GM12892 (cell line): ENCODE data around the gene PCDHGA1.

Experiments
- DNase-seq: peaks from one replicate; pipeline ENCODE4 v3.0.0; 2011; ENCODE audit not compliant: insufficient read length
- FAIRE-seq: peaks from 2 replicates; lab custom pipeline; 2011; peaks lifted over from hg19 to GRCh38; lab: Jason Lieb, UNC
- POLR2A ChIP-seq: IDR thresholded peaks from 2 replicates; pipeline ENCODE4 v1.6.1; 2011; ENCODE audit warnings: low read depth, low read length, control low read depth
- POLR2AphosphoS5 ChIP-seq: IDR thresholded peaks from 2 replicates; pipeline ENCODE4 v1.6.1; 2011; ENCODE audit warnings: low read depth, low read length, control low read depth
- TAF1 ChIP-seq: IDR thresholded peaks from 2 replicates; pipeline ENCODE4 v1.6.1; 2011; ENCODE audit warnings: low read depth, mild to moderate bottlenecking, control low read depth, low read length, borderline replicate concordance

The PCDHGA1 gene

DNA sequence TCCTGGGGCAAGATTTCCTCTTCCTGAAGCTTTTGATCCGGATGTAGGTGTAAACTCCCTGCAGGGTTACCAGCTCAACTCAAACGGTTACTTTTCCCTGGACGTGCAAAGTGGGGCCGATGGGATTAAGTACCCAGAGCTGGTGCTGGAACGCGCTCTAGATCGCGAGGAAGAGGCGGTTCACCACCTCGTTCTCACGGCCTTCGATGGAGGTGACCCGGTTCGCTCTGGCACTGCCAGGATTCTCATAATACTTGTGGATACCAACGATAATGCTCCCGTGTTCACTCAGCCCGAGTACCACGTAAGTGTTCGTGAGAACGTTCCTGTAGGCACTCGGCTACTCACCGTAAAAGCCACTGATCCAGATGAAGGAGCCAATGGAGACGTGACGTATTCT lies 25.3 kb downstream of the PCDHGA1 start:
- DNase-seq (no peak), FAIRE-seq (no peak)
- no peak for TF ChIP-seq POLR2AphosphoS5
- no peak for TF ChIP-seq TAF1
- TF ChIP-seq POLR2A: no peak

DNA sequence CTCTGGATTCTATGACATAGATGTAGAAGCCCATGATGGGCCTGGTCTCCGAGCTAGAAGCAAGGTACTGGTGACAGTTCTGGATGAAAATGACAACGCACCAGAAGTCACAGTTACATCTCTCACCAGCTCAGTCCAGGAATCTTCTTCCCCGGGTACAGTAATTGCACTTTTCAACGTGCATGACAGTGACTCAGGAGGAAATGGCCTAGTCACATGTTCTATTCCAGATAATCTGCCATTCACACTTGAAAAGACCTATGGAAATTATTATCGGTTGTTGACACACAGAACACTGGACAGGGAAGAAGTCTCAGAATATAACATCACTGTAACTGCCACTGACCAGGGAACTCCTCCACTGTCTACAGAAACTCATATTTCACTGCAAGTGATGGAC lies 25.8 kb downstream of the PCDHGA1 start:
- no peak for TF ChIP-seq POLR2A
- no peak for TF ChIP-seq POLR2AphosphoS5
- no peak for TF ChIP-seq TAF1
- no peak for DNase-seq
- no peak for FAIRE-seq

- no peak for FAIRE-seq
- no peak for DNase-seq
- TF ChIP-seq POLR2A (no peak), TAF1 (no peak), POLR2AphosphoS5 (no peak)
Measured at GRCh38 chr5:141356950-141357349, 26.6 kb downstream of the PCDHGA1 start.

DNA sequence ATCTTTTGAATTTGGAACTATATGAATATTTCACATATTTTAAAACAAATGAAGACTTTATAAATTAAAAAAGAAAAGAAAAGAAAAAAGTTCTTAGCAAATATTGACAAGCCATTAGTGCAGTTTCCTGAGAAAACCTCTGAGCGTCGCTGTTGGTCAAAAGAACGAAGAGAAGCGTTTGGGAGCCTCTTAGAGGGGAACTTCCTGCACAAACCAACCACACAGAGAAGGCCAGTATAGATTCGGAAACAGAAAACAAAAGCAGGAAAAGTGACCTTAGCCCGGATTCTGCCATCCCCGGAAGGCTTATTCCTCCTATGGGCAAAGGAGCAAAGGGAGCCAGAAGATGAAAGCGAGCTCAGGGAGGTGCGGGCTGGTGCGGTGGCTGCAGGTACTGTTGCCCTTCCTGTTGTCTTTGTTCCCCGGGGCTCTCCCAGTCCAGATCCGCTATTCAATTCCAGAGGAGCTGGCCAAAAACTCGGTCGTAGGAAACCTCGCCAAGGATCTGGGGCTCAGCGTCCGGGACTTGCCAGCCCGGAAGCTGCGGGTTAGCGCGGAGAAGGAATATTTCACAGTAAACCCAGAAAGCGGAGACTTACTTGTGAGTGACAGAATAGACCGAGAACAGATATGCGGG lies 29.6 kb downstream of the PCDHGA1 start, which contains the start of gene PCDHGB2:
PCDHGB2 (plus strand) TSS at position 205 of the 637 bp plus-strand sequence; CDS start at position 347, 142 bp downstream.
- no peak for FAIRE-seq
- no peak for DNase-seq

DNA sequence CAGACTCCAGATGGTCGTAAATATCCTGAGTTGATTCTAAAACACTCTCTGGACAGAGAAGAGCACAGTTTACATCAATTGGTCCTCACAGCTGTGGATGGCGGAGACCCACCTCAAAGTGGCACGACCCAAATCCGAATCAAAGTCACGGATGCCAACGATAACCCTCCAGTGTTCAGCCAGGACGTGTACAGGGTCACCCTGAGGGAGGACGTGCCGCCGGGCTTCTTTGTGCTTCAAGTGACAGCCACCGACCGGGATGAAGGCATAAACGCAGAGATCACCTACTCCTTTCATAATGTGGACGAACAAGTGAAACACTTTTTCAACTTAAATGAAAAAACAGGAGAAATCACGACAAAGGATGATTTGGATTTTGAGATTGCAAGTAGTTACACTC lies 30.4 kb downstream of the PCDHGA1 start:
- no peak for FAIRE-seq
- TF ChIP-seq TAF1: no peak
- TF ChIP-seq POLR2A: no peak
- TF ChIP-seq POLR2AphosphoS5: no peak
- no peak for DNase-seq

More for the DNA sequence above, 29.6 kb downstream of the PCDHGA1 start, which contains the start of gene PCDHGB2:
- TF ChIP-seq TAF1: no peak

DNA sequence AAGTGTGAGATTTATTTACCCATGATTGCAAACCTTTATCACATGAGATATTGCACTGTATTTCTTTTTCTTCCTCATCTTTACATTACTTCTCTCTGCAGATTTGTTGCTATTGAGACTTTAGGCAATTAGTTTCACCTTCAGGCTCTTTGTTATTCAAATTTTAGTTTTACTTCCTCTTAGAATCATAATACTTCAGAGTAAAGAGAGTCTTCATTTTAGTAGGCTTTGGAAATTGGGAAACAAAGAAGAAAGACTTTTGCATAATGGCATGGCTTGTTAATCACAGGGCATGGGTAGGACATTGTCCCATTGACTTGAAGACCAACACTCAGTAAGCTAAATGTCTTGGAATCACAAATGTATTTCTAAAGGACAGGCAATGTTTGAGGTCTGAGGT lies 32.4 kb downstream of the PCDHGA1 start:
- DNase-seq (no peak), FAIRE-seq (no peak)
- TF ChIP-seq TAF1 (no peak), POLR2AphosphoS5 (no peak), POLR2A (no peak)

DNA sequence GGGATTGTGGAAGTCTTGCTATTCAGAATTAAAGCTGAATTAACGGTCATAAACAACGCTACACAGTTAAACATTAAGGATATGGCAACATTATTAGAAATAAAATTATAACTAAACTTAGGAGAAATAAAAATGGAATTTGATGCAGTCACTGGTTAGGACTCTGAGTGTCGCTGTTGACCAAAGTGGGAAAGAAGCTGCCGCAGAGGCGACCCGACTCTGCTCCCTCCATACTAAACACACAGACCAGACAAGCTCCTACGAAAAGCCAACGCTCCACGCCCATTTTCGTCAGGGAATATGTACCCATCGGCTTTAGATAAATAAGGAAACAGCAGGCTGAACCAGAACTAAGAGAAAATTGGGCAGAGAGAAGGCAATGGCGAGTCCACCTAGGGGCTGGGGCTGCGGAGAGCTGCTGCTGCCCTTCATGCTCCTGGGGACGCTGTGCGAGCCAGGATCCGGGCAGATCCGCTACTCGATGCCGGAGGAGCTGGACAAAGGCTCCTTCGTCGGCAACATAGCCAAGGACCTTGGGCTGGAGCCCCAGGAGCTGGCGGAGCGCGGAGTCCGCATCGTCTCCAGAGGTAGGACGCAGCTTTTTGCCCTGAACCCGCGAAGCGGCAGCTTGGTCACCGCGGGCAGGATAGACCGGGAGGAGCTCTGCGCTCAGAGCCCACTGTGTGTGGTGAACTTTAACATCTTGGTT lies 33.8 kb downstream of the PCDHGA1 start, which contains the start of gene PCDHGA5:
PCDHGA5 (plus strand) TSS at position 211 of the 709 bp plus-strand sequence; CDS start at position 380, 169 bp downstream.
- FAIRE-seq (no peak), DNase-seq (no peak)
- TF ChIP-seq POLR2AphosphoS5: no peak

DNA sequence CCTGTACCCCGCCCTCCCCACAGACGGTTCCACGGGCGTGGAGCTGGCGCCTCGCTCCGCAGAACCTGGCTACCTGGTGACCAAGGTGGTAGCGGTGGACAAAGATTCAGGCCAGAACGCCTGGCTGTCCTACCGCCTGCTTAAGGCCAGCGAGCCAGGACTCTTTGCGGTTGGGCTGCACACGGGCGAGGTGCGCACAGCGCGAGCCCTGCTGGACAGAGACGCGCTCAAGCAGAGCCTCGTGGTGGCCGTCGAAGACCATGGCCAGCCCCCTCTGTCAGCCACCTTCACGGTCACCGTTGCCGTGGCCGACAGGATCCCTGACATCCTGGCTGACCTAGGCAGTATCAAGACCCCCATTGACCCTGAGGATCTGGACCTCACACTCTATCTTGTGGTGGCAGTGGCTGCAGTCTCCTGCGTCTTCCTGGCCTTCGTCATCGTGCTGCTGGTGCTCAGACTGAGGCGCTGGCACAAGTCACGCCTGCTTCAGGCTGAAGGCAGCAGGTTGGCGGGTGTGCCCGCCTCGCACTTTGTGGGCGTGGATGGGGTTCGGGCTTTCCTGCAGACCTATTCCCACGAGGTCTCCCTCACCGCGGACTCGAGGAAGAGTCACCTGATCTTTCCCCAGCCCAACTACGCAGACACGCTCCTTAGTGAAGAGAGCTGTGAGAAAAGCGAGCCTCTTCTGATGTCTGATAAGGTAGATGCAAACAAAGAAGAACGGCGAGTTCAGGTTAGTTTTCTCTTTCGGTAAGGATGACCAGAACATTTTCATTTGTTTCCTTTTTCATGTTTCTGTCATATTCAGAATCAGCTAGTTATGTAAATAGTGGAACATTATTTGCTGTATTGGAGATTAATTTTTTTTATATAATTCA lies 35.9 kb downstream of the PCDHGA1 start:
- FAIRE-seq: no peak
- DNase-seq: no peak
- TF ChIP-seq TAF1: no peak
- no peak for TF ChIP-seq POLR2A
- TF ChIP-seq POLR2AphosphoS5: no peak

GRCh38 chr5:141369994-141370848 lies 39.9 kb downstream of the PCDHGA1 start, which contains the start of gene PCDHGB3:
Gene PCDHGB3, plus strand, starts transcription at chr5:141370242. Its CDS starts 153 bp downstream, at chr5:141370395.
- TF ChIP-seq POLR2A (peak; percentile 27; the same call in 1 of the 2 replicates), POLR2AphosphoS5 (no peak), TAF1 (no peak)
- FAIRE-seq (peak; percentile 56), DNase-seq (no peak)

GRCh38 chr5:141371572-141372475 lies 41.5 kb downstream of the PCDHGA1 start:
- DNase-seq (no peak), FAIRE-seq (no peak)
- TF ChIP-seq TAF1 (no peak), POLR2AphosphoS5 (no peak), POLR2A (no peak)
